HuH-7 (cell line): ENCODE measurements around the gene PDIA4.
"Not testable (repeated sequence)": the region's sequence is repeated elsewhere in the genome, so short reads cannot be mapped to it uniquely, and the experiment has no call there.

ENCODE experiments used
- DNase-seq: peaks from one replicate; pipeline ENCODE4 v3.0.0; 2011; ENCODE audit warnings: low spot score

PDIA4 gene

DNA sequence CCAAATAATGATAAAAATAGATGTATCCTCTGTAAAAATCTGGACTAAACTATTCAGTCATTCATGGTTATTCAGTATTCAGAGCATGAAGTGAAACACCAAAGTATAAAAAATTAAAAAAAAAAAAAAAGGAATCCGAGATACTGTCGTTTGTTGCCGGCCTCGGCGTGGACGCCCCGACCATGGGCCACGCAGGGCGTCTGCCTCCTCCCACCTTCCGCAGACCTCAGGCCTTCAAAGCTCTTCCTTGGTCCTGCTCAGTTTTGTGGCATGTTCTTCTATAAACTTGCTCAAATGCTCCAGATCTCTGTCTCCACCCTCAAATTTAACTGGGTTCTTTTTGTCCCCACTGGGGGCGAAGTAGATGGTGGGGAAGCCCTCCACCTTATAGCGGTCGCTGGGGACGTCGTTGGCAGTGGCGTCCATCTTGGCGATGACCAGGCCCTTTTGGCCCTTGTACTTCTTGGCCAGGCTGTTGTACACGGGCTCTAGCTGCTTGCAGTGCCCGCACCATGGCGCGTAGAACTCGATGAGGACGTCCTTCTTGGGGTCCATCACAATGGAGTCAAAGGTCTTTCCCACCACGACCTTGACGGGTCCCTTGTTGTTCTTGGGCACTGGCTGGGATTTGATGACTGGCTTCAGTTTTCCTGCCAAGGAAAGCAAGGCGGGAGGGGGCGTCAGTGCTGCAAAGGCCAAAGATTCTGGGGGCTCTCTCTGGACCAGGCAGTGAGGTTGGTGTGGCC lies 24.6 kb downstream of the PDIA4 start:
- no peak for DNase-seq

DNA sequence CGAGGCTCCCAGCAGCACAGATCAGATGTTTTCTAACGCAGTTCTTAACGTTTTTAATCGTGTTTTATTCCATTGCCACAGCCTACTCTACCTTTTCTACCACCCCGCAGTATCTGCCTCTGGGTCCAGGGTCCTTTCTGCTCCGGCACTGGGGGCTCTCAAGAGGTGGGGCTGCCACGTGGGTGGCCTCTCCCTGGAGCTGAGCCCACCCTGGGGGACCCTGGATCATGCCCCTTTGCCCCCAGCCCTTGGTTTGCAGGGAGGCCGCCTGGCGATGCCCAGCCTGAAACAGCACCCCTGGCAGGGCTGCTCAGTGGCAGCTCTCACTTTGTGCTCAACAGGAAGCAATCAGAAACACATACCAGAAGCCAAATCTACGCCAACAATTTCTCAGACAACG lies 25.3 kb downstream of the PDIA4 start:
- DNase-seq, result no peak

DNA sequence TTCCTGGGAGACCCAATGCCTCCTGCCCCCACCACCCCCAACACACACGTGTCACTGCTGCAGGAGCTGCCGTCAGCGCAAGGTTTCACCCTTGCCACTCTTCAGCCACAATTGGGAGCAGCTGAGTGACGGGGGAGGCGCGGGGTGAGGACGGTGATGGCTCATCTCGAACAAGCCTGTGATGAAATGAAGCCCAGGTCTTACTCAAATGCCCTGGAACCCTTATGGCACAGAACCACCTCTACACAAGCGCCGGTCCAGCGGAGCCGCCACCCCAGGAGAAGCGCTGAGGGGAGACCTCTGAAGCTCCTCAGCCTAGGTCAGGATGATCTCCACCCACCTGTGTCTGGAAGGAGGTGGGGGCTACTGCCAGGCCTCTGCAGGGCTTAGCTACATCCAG lies 25.7 kb downstream of the PDIA4 start:
- DNase-seq, result no peak

DNA sequence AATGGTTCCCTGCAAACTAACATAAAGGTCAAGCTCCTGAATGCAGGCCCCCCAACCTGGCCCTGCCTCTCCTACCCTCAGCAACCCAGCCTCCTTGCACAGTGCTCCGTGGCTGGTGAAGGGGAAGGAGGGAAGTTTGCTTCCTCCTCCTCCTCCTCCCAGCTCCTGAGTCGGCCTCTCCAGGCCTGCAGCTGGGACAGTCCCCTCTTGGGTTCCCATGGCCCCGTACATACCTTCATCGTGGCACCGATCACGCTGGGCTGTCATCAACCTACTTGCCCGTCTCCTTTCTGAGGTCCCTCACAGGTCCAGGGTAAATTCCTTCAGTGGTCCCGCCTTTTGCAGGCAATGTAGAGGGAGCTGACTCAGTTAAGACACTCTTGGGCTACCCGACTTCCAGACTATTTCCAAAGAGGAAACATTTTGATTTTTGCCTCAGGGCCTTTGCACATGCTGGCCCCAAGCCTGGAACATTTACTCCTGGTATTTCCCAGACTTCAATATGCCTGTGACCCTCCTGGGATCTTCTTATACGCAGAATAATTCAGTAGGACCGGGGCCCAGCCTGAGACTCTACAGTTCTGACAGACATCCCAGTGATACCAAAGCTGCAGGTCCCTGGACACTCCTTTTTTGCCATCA lies 26.8 kb downstream of the PDIA4 start:
- no peak for DNase-seq

DNA sequence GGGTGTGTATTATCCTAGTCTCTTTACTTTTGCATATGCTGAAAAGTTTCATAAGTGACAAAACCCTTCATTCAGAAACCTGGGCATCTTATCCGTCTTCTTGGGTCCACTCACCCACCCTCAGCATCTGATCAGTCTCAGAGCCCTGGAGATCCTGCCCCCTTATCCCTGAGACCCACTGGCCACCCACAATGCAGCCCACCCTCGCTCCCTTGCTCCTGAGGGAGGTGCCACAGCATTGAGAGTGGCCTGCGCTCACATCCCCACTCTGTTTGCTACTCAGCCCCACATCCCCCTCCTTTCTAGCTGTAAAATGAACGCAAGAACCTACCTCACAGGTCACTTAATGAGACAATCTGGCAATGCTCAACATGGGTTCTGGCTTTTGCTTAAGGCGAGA lies 27.3 kb downstream of the PDIA4 start:
- no peak for DNase-seq

DNA sequence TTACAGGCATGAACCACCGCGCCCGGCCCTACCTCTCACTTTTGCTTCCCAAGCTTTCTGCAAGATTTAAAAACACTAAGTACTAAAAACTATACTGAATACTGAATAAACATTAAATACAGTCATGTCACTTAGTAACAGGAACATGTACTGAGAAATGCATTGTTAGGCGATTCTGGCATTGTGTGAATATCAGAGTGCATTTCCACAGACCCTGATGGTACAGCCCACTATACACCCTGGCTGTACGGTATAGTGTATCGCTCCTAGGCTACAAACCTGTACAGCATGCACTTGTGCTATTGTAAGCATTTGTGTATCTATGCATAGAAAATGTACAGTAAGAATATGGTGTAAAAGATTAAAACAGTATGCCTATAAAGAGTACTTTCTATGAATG lies 29.1 kb downstream of the PDIA4 start:
- DNase-seq, result no peak

DNA sequence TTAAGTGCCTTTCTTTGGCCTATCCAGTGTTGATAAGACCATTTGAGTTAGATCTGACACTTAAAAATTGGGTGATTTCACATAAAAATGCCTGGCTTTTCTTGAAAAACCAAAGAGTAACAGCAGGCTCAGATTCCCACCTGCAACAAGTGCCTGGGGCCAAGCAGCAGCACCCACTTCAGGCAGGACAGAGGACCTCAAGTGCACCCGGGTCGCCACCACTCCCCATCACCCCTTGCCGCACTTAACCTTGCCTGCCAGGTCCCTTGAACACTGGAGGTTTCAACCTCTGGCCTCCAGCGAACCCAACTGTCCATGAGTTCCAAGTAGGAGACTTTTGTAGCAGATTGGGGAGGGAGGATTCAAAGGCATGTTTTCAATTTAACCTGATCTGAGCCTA lies 30.8 kb downstream of the PDIA4 start:
- DNase-seq, result no peak

DNA sequence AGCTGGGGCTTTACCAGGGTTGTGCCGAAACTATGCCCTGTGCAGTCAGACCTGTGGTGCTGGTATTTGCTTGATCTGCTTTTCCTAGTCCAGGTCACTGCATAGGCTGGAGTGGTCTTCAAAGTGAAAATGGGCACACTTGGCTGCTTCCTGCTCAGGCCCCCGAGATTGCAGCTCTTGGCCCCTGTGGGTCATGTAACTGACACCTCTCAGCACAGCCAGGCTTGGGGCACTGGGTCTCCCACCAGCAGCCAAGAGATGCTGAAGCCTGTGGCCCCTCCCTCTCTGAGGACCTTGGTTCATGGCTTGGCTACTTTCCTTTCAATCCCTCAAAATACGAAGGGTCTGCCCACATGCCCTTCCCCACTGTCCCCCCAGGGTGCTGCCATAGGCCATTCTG lies 33.7 kb downstream of the PDIA4 start:
- no peak for DNase-seq

DNA sequence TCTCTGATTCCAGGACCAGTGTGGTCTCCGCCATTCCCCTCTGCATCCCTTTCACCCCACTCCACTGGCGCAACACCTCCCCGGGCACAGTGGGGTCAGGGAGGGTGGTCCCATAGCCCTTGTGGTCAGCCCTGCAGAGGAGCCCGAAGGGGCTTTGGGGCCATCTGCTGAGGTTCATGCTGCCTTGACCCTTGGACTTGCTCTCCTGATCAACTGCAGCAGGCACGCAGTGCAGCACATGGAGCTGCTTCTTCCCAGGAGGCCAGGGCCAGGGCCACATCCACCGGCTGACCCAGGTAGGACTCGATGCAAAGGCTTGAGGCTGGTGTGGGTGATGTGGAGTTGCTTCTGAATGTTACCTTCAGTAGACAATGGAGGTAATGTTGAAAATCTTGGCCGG lies 35.1 kb downstream of the PDIA4 start:
- no peak for DNase-seq

DNA sequence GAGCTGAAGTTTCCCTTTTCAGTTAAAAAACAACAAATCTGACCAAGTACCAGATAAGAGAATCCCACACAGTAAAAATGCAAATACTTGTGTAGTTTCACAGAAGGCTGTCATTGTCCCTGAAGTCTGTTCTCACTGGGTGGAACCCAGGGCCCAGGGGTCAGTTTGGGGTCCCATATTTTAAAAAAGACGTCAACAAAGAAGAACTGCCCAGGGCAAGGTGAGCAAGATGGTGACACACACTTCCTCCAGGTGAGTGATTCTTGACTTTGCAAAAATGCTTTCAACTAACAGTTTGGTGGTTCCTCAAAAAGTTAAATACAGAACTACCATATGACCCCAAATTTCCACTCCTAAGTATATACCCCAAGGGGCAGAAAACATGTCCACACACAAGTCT lies 36.8 kb downstream of the PDIA4 start:
- no peak for DNase-seq

DNA sequence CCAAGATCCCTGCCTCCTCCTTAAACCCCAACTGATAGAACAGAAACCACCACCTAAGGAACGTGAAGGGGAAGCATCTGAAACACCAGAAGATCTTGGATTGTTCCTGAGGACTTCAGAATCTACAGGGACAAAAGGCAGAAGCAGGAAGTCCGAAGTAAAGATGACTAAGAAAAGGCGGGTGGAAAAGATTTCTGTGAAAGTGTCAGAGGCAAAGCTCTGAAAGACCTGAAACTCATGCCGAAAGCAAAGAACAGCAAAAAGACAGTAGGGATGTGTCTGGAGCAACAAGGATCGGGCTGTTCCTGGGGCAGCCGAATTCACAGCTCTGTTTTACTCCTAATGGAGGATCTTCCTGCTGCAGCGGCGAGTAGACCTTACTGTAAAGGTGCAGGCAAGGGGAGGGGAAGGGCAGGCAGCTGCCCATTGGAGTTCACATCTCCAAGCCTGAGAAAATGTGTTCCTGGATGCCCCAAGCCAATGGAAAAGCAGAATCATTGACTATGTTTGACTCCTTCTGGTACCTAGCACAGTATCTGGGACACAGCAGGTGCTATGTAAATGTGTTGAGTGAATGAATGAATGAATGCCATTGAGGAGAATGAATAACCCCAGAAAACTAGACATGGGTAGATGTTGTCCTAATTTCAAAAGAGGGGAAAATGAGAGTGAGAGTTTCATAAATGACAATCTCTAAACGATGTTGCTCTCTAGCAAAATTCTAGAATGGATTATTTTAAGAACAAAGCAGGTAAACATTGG lies 40.4 kb downstream of the PDIA4 start:
- DNase-seq, result no peak

DNA sequence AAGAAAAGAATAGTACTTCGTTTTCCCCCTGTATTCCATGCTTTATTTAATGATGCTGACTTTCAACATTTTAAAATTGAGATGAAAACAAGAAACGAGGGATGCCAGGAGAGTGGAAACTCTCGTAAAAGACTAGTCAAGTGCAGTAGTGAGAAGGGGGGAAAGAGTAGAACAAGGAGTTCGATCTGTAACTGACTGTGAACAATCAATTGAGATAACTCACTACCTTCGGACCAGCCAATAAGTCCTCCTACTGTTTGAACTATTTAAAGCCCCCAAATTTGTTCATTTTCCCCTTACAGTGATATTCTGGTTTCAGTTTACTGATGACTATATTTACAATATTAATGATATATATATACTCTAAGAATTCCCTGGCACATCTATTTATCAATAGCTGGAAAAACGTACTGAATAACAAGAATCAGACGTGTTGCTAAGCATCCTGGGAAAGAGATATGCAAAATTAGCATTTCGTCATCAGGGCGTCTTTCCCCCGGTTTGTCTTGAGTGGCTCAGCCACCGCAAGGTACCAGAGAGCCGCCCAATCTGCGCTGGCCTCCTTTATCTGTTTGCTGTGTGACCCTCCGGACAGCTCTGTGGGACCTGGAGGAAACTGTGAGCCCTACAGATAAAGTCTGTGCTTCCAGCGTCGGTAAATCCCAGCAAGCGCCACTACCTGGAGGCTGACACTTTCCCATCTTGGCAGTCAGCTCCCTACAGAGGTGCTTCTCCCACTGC lies 41.1 kb downstream of the PDIA4 start:
- peak; percentile 91 for DNase-seq

DNA sequence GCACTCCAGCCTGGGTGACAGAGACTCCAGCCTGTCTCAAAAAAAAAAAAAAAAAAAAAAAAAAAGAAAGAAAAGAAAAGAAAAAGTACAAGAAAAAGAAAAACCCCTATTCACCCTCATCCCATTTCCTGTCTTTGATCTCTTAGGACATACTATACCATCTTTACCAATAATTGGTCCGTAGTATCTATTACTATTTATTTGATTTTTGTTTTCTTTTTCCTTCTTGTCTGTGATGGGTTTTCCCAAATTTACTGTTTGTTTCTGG lies 41.6 kb downstream of the PDIA4 start:
- DNase-seq, result no peak

DNA sequence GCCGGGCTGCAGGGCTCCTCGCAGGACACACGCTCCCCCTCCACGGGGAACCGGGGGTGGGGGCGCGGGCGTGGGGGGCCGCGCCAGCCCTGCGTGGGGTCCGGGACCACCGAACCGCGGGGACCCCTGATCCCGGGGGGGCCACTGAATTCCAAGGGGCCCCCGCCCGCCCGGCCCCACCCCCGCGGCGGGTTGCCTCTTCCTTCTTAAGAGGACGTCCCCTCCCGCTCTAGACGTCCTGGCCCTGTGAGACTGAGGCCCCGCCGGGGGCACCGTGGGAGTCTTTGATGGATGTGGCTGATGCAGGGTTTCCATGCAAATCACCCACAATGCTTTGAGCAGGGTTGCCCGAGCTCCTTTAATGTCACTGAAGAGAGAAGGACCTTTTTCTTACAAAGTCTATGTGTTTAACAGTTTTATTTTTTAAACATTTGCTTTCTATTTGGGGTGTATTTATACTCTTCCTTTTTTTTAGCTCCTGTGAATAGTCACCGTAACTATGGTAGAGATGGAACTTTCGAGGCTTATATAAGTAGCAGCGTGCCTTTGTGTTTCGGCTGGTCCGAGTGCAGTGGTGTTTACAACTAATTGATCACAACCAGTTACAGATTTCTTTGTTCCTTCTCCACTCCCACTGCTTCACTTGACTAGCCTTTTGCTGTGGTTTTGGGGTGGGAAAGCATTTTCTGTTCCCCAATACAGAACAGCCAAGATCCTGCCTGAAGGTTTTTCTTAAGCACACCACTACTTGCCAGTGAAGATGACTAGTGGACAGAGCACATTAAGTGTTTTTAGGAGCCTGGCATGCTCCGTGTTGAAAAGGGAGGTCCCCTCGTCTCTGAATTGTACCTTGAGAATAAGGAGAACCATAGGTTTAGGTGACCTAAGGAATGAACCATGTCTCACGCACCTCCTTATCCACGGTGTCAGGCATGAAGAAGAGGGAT lies 44.8 kb downstream of the PDIA4 start:
- DNase-seq, result peak; percentile 59

DNA sequence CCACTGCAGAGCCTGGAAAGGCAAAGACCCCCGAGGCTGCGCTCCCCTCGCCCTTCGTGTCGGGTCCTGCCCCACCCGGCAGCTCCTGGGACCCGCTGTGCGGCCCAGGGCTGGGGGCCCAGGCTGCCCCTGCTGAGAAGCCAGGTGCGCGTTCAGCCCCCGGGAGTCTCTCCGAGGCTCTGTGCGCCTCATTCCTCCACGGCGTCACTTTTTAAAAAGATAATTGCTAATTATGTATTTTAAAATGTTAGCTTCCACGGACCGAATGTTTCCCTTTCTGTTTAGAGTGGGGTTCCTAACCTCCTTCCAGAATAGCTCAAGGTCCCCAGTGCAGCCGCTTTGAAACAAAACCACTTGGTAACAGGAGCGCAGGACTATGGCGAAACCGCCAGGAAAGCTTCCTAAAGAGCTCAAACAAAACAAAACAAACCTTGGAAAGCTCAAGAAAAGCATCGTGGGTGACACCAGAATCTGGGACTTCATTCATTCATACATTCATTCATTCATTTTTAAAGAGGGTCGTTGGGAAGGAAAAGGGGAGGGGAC lies 45.6 kb downstream of the PDIA4 start:
- no peak for DNase-seq

DNA sequence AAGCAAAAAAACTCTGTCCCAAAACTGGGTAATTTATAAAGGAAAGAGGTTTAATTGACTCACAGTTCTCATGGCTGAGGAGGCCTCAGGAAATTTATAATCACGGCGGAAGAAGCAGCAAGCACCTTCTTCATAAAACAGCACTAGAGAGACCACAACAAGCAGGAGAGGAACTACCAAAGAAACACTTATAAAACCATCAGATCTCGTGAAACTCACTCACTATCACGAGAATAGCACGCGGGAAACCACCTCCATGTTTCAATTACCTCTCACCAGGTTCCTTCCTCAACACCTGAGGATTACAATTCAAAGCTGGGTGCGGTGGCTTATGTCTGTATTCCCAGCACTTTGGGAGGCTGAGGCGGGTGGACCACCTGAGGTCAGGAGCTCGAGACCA lies 48.5 kb downstream of the PDIA4 start:
- DNase-seq, result no peak

DNA sequence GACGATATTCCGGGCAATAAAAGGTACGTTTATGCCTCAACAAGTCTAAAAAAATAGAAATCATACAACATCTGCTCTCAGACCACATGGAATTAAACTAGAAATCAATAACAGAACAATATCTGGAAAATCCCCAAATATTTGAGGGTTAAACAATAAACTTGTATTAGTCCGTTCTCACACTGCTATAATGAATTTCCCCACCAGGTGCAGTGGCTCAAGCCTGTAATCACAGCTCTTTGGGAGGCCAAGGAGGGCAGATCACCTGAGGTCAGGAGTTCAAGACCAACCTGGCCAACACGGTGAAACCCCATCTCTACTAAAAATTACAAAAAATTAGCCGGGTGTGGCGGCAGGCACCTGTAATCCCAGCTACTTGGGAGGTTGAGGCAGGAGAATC lies 49.2 kb downstream of the PDIA4 start:
- not testable (repeated sequence) for DNase-seq

DNA sequence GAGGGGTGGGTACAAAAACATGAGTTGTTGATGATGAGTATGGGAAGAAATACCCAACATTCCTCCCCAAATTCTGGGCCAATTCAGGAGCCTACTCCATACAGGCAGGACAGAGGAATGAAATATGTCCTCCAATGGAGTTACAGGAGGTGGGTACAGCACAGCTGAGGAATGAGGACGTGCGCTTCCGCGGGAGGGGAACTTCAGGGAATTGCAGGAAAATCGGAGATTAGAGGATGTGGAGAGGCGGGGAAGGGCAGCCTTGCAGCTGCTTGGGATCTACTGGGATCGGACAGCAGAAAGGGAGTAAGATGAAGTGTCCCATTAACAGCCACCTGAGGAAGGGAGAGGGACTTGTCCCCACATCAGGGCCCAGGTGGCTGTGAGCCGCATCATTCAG lies 50.2 kb downstream of the PDIA4 start:
- no peak for DNase-seq

DNA sequence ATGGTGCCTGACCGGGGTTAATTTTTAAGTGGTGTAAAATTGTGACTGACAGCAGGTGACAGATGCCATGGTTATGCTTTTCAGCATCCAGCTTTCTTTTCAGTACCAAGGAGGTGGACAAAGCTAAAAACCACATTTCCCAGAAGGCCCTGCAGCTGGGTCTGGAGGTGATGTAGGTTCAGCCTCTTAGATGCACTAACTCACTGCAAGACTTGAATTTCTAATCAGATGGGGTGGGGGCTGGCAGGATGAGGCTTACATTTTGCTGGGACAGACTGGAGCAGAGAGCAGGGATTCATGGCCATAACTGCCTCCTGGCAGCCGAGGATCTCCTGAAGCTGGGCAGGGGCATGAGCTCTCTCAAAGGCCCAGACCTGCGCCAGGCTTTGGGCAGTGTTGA lies 52.4 kb downstream of the PDIA4 start:
- no peak for DNase-seq

DNA sequence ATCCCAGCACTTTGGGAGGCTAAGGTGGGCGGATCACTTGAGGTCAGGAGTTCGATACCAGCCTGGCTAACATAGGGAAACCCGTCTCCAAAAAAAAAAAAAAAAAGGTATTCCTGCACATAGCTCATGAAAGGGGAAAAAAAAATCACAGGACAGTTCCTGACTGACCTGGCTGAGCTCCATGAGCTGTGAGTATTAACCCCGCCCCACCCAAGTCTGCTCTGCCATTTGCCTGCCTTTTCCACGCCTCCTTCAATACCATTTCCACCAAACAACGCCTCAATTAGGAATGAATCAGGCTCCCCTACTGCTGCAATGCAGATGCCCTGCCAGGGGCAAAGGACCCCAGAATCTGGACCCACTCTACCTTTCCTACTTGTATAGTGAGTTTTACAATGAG lies 55.0 kb downstream of the PDIA4 start:
- DNase-seq, result no peak

DNA sequence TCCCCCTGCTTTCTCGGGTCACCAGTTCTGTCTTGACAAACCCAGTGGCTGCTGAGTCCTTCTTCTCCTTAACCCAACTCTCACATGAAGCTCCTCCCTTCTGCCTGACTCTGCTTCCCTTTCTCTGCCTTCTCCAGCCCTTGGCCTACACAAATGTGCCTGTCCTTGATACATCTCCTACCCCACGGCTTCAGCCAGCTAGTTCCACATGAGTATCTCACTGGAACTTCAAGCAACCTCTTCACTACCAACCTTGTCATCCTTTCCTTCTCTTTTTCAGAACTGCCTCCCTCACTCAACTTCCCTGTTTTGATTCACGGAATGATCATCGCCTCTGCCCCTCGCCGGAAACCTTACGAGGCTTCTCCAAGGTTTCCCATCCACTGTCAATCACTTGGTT lies 55.9 kb downstream of the PDIA4 start:
- no peak for DNase-seq

DNA sequence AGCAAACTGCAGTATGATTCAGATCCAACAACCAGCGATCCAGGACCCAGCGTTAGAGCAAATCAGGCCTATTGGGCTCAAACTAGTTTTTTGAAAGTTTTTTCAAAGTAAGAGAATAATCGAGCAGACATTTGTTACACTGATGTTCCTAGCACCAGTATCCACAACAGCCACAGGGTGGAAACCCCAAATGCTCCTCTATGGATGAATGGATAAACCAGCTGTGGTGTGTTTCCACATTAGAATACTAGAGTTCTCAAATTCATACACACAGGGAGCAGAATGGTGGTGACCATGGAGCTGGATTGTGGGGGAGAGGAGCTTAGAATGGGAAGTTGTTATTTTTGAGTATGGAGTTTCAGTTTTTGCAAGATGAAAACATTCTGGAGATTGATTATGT lies 60.7 kb downstream of the PDIA4 start:
- DNase-seq, result no peak
